SHP77 (cell line): Measurements from ENCODE around the gene PTPN12.
"Not testable (repeated sequence)": the region's sequence is repeated elsewhere in the genome, so short reads cannot be mapped to it uniquely, and the experiment has no call there.

Source experiments
- DNase-seq, 2 experiments: peaks; one replicate each; lab custom pipeline; 2025; lab: John Stamatoyannopoulos, UW

The PTPN12 gene

GRCh38 chr7:77579797-77580196 lies 42.7 kb downstream of the PTPN12 start:
- DNase-seq, result no peak

- peak in 1 of 2 experiments; percentile 1 for DNase-seq
Observed at GRCh38 chr7:77580762-77581350, 43.8 kb downstream of the PTPN12 start.

GRCh38 chr7:77587272-77587671 lies 50.2 kb downstream of the PTPN12 start:
- DNase-seq, result no peak

GRCh38 chr7:77600952-77601351 lies 63.9 kb downstream of the PTPN12 start:
- no peak for DNase-seq

- no peak for DNase-seq
Observed at GRCh38 chr7:77606562-77606961, 69.5 kb downstream of the PTPN12 start.

- DNase-seq, result no peak
Observed at GRCh38 chr7:77619314-77619713, 82.2 kb downstream of the PTPN12 start.

GRCh38 chr7:77626586-77627308 lies 89.7 kb downstream of the PTPN12 start:
- DNase-seq, result no peak

- DNase-seq, result no peak
Observed at GRCh38 chr7:77627309-77627676, 90.2 kb downstream of the PTPN12 start.

GRCh38 chr7:77629797-77630196 lies 92.7 kb downstream of the PTPN12 start:
- no peak for DNase-seq

GRCh38 chr7:77631820-77632219 lies 94.7 kb downstream of the PTPN12 start:
- no peak for DNase-seq

GRCh38 chr7:77644774-77645173 lies 107.7 kb downstream of the PTPN12 start:
- DNase-seq, result no peak

GRCh38 chr7:77648742-77649338 lies 111.7 kb downstream of the PTPN12 start:
- DNase-seq, result no peak

- no peak for DNase-seq
Observed at GRCh38 chr7:77649716-77650349, 112.7 kb downstream of the PTPN12 start.

GRCh38 chr7:77651575-77652162 lies 114.6 kb downstream of the PTPN12 start:
- DNase-seq, result peak in 1 of 2 experiments; percentile 4

- DNase-seq, result not testable (repeated sequence)
Observed at GRCh38 chr7:77652826-77653225, 115.7 kb downstream of the PTPN12 start.

GRCh38 chr7:77653572-77653971 lies 116.5 kb downstream of the PTPN12 start:
- DNase-seq, result no peak

- DNase-seq, result no peak
Observed at GRCh38 chr7:77655356-77655755, 118.3 kb downstream of the PTPN12 start.

- DNase-seq, result no peak
Observed at GRCh38 chr7:77655836-77656455, 118.9 kb downstream of the PTPN12 start.

- peak; percentile 21 to 63 for DNase-seq
Observed at GRCh38 chr7:77657427-77658224, 120.5 kb downstream of the PTPN12 start.

- DNase-seq, result no peak
Observed at GRCh38 chr7:77658928-77659327, 121.8 kb downstream of the PTPN12 start.

- no peak for DNase-seq
Observed at GRCh38 chr7:77661816-77662215, 124.7 kb downstream of the PTPN12 start.
